Ishikawa (cell line): Measurements from ENCODE around the gene NSUN4.

Experiments
- CEBPB ChIP-seq: IDR thresholded peaks from 2 replicates; pipeline ENCODE4 v1.6.1; 2012
- CREB1 ChIP-seq: IDR thresholded peaks from 2 replicates; pipeline ENCODE4 v1.6.1; 2012; ENCODE audit warnings: low read depth
- EGR1 ChIP-seq: IDR thresholded peaks from 2 replicates; pipeline ENCODE4 v1.6.1; 2012
- EP300 ChIP-seq: IDR thresholded peaks from 2 replicates; pipeline ENCODE4 v1.6.1; 2012; ENCODE audit warnings: borderline replicate concordance
- FOXM1 ChIP-seq: IDR thresholded peaks from 2 replicates; pipeline ENCODE4 v1.6.1; 2012; ENCODE audit warnings: low read depth, borderline replicate concordance
- MAX ChIP-seq: IDR thresholded peaks from 2 replicates; pipeline ENCODE4 v1.6.1; 2012
- NFIC ChIP-seq: IDR thresholded peaks from 2 replicates; pipeline ENCODE4 v1.6.1; 2012
- RAD21 ChIP-seq: IDR thresholded peaks from 2 replicates; pipeline ENCODE4 v1.6.1; 2012; ENCODE audit warnings: low read depth
- REST ChIP-seq: IDR thresholded peaks from 2 replicates; pipeline ENCODE4 v1.6.1; 2012; ENCODE audit warnings: low read depth, mild to moderate bottlenecking
- TAF1 ChIP-seq: IDR thresholded peaks from 2 replicates; pipeline ENCODE4 v1.6.1; 2012; ENCODE audit warnings: low read depth, mild to moderate bottlenecking
- TCF12 ChIP-seq: IDR thresholded peaks from 2 replicates; pipeline ENCODE4 v1.6.1; 2012; ENCODE audit warnings: low read depth
- TEAD4 ChIP-seq: IDR thresholded peaks from 2 replicates; pipeline ENCODE4 v1.6.1; 2012
- YY1 ChIP-seq: IDR thresholded peaks from 2 replicates; pipeline ENCODE4 v1.6.1; 2012; ENCODE audit warnings: low read depth
- ZBTB7A ChIP-seq: IDR thresholded peaks from 2 replicates; pipeline ENCODE4 v1.6.1; 2012; ENCODE audit warnings: low read depth
- TF ChIP-seq, protein P1 (sequence below): IDR thresholded peaks from 2 replicates; pipeline ENCODE4 v1.6.1; 2012

The NSUN4 gene

GRCh38 chr1:46408356-46409062 lies 67.9 kb downstream of the NSUN4 start:
- no peak for TF ChIP-seq TCF12

DNA sequence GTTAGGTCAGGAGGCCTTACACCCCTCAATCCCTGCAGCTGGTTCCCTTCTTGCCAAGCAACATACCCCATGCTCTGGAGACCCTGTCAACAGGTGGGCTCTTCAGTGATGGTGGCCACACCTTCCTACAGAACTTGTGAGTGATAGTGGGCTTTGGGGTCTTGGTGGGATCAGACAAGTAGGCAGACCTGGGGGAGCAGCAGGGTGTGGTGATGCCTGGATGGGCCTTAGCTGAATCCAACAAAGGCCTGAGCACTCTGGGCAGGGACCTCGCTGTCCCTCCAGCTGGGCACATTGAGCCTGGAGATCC lies 68.4 kb downstream of the NSUN4 start:
- no peak for TF ChIP-seq FOXM1
- no peak for TF ChIP-seq TAF1
- no peak for TF ChIP-seq RAD21
- TF ChIP-seq MAX, result no peak
- no peak for TF ChIP-seq ZBTB7A
- TF ChIP-seq YY1, result no peak
- TF ChIP-seq, protein P1, sequence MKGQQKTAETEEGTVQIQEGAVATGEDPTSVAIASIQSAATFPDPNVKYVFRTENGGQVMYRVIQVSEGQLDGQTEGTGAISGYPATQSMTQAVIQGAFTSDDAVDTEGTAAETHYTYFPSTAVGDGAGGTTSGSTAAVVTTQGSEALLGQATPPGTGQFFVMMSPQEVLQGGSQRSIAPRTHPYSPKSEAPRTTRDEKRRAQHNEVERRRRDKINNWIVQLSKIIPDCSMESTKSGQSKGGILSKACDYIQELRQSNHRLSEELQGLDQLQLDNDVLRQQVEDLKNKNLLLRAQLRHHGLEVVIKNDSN, result no peak
- TF ChIP-seq REST, result no peak
- no peak for TF ChIP-seq EGR1
- no peak for TF ChIP-seq CREB1
- TF ChIP-seq CEBPB, result no peak

DNA sequence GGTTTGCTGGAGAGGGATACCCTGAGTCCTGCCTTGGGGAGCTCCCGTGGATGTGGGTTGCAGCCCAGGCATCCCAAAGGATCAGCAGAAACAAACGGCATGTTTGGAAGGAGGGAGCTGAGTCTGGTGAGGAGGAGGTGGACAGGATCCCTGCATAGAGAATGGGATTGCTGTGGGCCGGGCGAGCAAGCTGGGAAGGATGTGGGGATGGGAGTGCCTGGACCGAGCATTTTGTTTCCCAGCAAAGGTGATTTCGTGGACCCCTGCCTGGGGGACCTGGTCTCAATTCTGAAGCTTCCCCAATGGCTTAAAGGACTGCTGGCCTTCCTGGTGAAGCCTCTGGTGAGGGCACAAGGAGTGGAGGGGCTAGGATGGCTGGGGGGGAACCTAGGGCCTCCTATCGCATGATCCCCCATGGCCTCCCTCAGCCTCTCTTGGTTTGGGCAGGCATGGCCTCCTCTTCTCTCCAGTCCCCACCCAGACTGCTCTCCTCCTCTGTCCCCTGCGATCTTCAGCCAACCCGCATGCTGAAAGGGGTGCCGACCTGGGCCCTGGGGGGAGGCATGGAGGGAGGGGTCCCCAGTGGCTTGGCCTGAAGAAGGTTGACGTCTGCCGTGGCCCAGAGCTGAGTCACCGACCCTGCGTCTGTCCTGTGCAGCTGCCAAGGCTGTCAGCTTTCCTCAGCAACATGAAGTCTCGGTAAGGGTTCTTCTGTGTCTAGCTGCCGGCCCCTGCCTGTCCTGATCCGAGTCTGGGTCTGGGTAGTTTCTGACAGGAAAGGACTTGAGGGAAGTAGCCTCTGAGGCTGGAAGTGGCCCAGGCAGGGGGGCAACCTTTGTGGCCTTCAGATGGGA lies 69.8 kb downstream of the NSUN4 start:
- TF ChIP-seq FOXM1 (no peak), MAX (no peak), EP300 (no peak), TEAD4 (no peak), NFIC (no peak), RAD21 (no peak), TAF1 (no peak), ZBTB7A (no peak), CREB1 (no peak), YY1 (no peak), TCF12 (no peak), CEBPB (no peak)
- TF ChIP-seq, protein P1, result no peak

- TF ChIP-seq NFIC (no peak), CREB1 (no peak), YY1 (no peak)
Measured at GRCh38 chr1:46411010-46411405, 70.4 kb downstream of the NSUN4 start.
